SK-MEL-5 (cell line): ENCODE data around the gene SYT17. TPM values are rescaled to one million over a fixed set of nuclear protein-coding genes. Genes with fewer than 3 reads are reported as not detected.

Experiments
- DNase-seq: peaks from one replicate; pipeline ENCODE4 v3.0.0-alpha.2; 2016; ENCODE audit warnings: low read depth, low spot score
- in situ Hi-C: cut with HindIII; loops from 2 replicates; pipeline ENCODE4 v1.10.0; 2016; ENCODE audit warnings: low sequenced_read_pairs, high pct_unique_total_duplicates, low pct_unique_long_range_greater_than_20kb
- total RNA-seq: library from RNA; depleted of rRNA; stranded (reverse); fragments of >200 nt; shearing (Covaris generic); gene quantifications from 2 replicates; pipeline ENCODE4 v1.2.3, GENCODE V29; 2014

Gene SYT17
- total RNA-seq, 1 experiment from 2014 or later, result 17.3 TPM

- in situ Hi-C loops, result no loop called here
- no peak for DNase-seq
Measured at GRCh38 chr16:19136549-19137196, 31.4 kb upstream of the SYT17 start.

GRCh38 chr16:19137201-19138128 is 30.6 kb upstream of the SYT17 start:
- in situ Hi-C loops, result no loop called here

DNA sequence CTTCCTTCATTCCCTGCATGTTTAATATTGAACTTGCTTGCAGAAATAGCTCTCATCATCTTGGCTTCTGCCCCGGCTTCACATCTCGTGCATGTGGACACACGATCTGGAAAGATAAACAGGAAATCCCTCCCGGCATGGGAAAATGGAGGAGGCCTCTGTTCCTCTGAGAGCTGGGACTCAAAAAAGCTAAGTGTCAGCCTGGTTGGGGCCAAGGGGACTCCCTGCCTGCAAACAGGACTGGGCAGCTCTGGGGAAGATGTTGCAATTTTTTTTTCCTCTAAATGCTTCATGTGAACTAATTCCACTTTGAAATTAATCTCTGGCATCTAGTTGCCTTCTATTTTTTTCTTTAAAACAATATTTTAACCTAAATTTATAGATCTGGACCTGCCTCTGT is 29.4 kb upstream of the SYT17 start:
- in situ Hi-C loops, result no loop called here

More at GRCh38 chr16:19137201-19138128, 30.6 kb upstream of the SYT17 start:
- no peak for DNase-seq

DNA sequence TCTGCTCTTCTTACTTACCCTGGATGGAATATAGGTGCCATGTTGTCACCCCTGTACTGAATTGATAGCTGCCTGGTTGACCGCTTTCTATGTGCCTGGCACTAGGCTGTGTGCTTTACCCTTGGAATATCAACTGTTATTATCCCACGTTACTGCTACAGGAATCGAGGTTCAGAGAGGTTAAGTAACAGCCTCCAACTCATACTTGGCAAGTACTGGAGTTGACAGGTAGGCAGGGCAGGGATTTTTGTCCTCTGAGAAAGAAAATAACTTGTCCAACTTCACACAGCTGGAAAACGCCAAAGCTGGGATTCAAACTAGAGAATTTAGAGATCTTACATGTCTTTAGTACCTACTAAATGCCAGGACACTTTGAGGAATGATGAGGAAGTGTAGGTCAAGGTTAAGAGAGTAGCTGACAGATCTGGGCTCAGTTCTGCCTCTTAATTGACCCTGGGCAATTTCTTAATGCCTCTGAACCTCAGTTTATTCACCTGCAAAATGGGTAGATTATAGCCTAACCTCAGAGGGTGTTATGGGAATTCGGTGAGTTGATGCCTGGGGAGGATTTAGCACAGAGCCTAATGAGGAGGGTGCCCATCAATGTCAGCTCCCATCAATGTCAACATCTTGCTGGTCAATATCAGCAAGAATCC is 28.5 kb upstream of the SYT17 start:
- DNase-seq, result no peak
- in situ Hi-C loops, result no loop called here

More for the DNA sequence above, 29.4 kb upstream of the SYT17 start:
- DNase-seq, result peak; percentile 79

DNA sequence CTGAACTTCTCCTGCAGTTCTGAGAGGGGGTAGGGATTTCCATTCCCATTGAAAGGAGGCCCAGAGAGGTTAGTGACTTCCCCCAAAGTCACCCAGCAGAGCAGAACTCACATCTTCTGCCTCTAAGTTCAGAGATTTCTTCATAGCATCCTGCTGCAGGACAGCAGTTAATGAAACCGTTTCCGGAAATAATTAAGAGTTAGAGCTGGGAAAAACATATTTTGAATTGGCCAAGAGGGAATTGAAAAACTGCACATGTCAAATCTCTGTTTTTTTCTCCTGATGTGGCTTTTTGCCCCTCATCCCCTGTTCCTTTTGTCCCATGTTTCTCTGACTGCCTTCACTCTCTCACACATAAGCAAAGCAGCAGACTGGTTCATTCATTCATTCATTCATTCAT is 27.6 kb upstream of the SYT17 start:
- in situ Hi-C loops, result no loop called here
- DNase-seq, result no peak

- in situ Hi-C loops, result no loop called here
- DNase-seq, result peak; percentile 96
Measured at GRCh38 chr16:19142939-19143598, 25.0 kb upstream of the SYT17 start.

GRCh38 chr16:19143599-19143956 is 24.5 kb upstream of the SYT17 start:
- no peak for DNase-seq
- in situ Hi-C loops, result no loop called here

- in situ Hi-C loops, result no loop called here
- DNase-seq, result no peak
Measured at GRCh38 chr16:19145010-19145409, 23.0 kb upstream of the SYT17 start.

GRCh38 chr16:19147126-19147525 is 20.9 kb upstream of the SYT17 start:
- in situ Hi-C loops, result no loop called here
- no peak for DNase-seq

DNA sequence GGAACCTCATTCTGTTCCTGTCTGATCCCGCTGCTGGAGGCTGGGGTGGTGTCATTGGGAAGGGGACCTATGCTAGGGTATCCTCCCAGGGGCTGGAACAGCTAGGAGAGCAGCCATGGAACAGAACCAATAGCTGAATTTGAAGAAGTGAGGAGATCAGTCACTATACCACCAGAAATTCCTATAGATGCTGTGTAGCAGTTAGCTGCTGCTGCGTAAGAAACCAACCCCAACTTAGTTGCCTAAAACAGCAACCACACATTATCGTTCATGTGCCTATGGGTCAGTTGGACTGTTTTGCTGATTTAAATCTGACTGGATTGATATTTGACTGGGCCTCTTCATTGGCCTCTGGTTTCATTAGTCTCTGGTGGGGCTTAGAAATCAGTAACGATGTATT is 20.4 kb upstream of the SYT17 start:
- in situ Hi-C loops, result no loop called here

DNA sequence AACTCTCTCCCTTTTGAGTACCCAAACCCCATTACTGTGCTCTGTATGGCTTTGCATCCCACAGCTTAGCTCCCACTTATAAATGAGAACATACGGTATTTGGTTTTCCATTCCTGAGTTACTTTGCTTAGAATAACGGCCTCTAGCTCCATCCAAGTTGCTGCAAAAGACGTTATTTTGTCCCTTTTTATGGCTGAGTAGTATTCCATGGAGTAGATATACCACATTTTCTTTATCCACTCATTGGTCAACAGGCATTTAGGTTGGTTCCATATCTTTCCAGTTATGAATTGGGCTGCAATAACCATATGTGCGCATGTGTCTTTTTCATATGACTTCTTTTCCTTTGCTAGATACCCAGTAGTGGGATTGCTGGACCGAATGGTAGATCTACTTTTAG is 19.9 kb upstream of the SYT17 start:
- no peak for DNase-seq
- in situ Hi-C loops, result no loop called here

More for the DNA sequence above, 20.4 kb upstream of the SYT17 start:
- DNase-seq, result no peak

DNA sequence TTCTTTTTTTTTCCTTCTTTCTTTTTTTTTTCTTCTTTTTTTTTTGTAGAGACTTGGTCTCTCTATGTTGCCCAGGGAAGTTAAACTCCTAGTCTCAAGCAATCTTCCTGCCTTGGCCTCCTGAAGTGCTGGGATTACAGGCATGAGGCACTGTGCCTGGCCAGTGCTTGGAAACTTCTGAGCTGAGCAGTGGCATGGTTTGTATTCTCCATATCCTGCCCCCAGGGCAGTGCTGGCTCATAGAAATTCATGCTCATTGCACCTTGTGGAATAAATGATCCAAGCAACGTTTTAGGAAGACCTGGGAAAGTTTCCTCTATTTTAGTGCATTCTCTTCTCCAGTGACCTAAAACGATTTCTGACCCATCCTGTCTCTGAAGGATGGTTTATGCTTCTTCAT is 16.7 kb upstream of the SYT17 start:
- no peak for DNase-seq
- in situ Hi-C loops, result no loop called here

DNA sequence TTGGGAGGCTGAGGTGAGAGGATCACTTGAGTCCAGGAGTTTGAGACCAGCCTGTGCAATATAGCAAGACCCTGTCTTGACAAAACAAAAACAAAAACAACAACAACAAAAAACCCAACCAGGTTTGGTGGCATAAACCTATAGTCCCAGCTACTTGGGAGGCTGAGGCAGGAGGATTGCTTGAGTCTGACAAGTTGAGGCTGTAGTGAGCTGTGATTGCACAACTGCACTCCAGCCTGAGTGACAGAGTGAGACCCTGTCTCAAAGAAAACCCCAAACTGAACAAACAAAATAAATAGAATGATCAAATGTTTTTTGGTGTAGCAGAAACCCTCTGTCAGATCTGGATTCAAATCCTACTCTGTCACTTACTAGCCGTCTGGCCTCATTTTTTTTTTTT is 16.0 kb upstream of the SYT17 start:
- no peak for DNase-seq
- in situ Hi-C loops, result no loop called here

DNA sequence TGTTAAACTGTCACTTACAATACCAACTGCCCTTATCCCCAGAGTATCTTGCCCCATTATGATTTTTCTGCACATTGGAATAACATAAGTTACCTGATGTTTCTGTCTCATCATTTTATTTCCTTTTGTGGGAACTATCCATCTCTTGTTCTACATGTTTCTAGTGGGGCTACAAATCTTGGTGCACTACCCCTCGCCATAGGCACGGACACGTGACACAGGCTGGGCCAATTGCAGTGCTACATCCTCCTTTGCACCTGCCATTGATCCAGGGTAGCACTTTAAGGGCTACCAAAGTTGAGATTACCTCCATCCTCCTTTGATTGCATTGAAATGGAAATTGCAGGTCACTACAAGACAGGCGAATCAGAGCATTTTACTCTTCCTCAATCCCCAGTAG is 14.2 kb upstream of the SYT17 start:
- DNase-seq, result no peak
- in situ Hi-C loops, result no loop called here

GRCh38 chr16:19162085-19162484 is 6.0 kb upstream of the SYT17 start:
- no peak for DNase-seq
- in situ Hi-C loops, result no loop called here

DNA sequence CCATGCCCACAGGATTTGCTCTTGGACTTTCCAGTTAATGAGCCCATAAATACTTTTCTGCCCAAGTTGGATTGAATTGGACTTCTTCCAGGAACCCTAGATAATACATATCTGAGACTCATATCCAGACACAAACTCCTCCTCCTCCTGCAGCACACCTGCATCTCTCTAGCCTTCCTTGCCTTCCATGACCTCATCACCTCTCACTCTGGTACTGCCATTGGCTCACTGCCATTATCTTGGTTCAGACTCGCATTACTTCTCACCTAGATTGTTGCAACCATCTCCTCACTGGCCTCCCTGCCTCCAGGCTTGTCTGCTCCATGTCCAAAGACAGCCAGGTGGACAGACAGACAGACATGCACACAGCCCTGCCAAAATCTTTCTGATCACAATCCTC is 4.8 kb upstream of the SYT17 start:
- DNase-seq, result no peak
- in situ Hi-C loops, result no loop called here

DNA sequence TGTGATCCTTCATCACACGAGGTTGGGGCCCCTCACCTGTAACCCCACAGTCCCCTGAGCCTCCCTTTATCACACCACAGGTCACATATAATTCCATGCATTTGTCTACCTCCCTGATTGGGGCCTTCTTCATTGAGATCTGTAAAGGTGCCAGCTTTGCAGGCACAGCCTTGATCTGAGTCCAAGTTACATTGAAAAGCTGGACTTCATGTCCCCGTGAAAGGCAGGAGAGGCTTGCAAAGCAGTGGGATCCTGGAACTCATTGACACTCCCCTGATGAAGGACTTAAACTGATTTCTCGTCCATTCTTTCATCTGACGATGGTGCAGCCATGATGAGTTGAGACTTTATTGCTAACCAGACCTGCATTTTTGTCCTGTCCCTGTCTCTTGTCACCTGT is 3.8 kb upstream of the SYT17 start:
- in situ Hi-C loops, result no loop called here
- DNase-seq, result no peak

GRCh38 chr16:19165101-19165500 is 2.9 kb upstream of the SYT17 start:
- in situ Hi-C loops, result no loop called here
- DNase-seq, result no peak
